Vagina (tissue), 2 donors: ENCODE data around the gene KRTAP9-7.

Experiments used
- POLR2A ChIP-seq, 2 donors: fragments of 450-650 bp; IDR thresholded peaks; one replicate each; pipeline ENCODE4 v1.6.1; 2017; ENCODE audit warnings: antibody characterized with exemption in 2 of 2, mild to moderate bottlenecking in 2 of 2, moderate library complexity in 2 of 2
- POLR2AphosphoS5 ChIP-seq, 2 donors: sonication (generic); formaldehyde crosslinking; IDR thresholded peaks; one replicate each; pipeline ENCODE4 v1.9.0; 2017; ENCODE audit warnings: antibody characterized with exemption in 2 of 2, mild to moderate bottlenecking in 2 of 2, low read depth in 1 of 2; ENCODE audit not compliant: insufficient read depth in 1 of 2
- TF ChIP-seq, protein P1 (sequence below), 3 experiments: fragments of 450-650 bp in 2 of 3; fragments of 200-600 bp in 1 of 3; sonication (generic) in 1 of 3; IDR thresholded peaks; one replicate each; pipeline ENCODE4 v1.5.1; 2017 to 2019; ENCODE audit warnings: antibody characterized with exemption in 3 of 3, mild to moderate bottlenecking in 2 of 3, moderate library complexity in 2 of 3

DNA sequence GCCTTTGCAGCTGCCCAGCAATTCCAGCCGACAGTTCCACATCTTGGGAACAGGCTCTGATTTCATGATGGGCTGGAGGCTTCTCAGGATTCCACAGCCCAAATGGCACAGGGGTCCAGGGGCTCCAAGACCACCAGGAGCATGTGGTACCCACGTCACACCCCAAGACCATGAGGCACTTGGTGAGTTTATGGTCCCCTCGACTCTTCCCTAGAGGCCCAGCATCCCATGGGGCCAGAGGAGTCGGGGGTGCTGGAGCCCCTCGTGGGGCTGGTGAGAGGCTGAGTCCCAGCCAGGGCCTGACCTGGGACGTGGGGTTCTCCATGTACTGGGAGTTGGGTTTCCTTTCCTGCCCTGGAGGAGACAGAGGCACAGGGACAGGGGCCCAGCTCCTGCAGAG lies 50.1 kb downstream of the KRTAP9-7 start:
- TF ChIP-seq, protein P1, sequence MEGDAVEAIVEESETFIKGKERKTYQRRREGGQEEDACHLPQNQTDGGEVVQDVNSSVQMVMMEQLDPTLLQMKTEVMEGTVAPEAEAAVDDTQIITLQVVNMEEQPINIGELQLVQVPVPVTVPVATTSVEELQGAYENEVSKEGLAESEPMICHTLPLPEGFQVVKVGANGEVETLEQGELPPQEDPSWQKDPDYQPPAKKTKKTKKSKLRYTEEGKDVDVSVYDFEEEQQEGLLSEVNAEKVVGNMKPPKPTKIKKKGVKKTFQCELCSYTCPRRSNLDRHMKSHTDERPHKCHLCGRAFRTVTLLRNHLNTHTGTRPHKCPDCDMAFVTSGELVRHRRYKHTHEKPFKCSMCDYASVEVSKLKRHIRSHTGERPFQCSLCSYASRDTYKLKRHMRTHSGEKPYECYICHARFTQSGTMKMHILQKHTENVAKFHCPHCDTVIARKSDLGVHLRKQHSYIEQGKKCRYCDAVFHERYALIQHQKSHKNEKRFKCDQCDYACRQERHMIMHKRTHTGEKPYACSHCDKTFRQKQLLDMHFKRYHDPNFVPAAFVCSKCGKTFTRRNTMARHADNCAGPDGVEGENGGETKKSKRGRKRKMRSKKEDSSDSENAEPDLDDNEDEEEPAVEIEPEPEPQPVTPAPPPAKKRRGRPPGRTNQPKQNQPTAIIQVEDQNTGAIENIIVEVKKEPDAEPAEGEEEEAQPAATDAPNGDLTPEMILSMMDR (IDR thresholded peaks at IDR 0.05) = no peak
- no peak for TF ChIP-seq POLR2A (IDR thresholded peaks at IDR 0.05)
- TF ChIP-seq POLR2AphosphoS5 (IDR thresholded peaks at IDR 0.05; ENCODE audit: insufficient read depth in 1 of 2, low read depth in 1 of 2) = no peak
